ENCODE data around the gene POLE. TPM values are rescaled to one million over a fixed set of nuclear protein-coding genes. Genes with fewer than 3 reads are reported as not detected.

Gene POLE
- total RNA-seq, 1 donor from 2014 or later: 44.7 TPM

DNA sequence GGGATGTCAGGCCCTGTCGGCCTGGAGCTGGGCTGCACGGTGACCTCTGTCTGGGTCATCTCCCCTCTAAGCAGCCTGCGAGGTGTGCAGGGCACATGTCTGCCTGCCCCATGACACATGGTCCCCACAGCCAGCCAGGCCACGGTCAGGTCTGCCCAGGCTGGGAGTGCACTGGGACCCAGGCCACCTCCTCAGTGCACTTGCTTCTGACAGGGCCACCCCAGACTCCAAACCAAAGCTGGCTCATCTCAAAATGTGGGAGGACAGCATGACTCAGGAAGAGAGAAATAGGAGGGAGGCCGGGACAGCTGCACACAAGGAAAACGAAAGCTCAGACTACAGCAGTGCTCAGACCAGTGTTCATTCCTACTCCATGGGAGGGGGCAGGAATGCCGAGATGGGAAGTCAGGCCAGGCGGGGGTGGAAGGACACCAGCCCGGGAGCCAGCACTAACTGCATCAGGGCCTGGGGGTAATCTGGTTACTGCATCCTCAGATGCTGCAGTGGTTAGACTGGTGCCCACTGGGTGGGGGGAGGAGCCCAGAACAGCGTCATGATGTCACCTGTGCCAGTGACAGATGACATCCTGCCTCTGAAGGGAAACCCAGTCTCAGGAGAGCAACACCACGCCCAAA lies 64.6 kb downstream of the POLE start:
- DNase-seq (ENCODE audit: low spot score): no peak
- TF ChIP-seq, protein P1, sequence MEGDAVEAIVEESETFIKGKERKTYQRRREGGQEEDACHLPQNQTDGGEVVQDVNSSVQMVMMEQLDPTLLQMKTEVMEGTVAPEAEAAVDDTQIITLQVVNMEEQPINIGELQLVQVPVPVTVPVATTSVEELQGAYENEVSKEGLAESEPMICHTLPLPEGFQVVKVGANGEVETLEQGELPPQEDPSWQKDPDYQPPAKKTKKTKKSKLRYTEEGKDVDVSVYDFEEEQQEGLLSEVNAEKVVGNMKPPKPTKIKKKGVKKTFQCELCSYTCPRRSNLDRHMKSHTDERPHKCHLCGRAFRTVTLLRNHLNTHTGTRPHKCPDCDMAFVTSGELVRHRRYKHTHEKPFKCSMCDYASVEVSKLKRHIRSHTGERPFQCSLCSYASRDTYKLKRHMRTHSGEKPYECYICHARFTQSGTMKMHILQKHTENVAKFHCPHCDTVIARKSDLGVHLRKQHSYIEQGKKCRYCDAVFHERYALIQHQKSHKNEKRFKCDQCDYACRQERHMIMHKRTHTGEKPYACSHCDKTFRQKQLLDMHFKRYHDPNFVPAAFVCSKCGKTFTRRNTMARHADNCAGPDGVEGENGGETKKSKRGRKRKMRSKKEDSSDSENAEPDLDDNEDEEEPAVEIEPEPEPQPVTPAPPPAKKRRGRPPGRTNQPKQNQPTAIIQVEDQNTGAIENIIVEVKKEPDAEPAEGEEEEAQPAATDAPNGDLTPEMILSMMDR (IDR thresholded peaks at IDR 0.05): no peak
- Mint-ChIP-seq H3K27me3 (ENCODE audit: low read depth) (peaks cover 9% of the 10 kb centered on the region), H3K27ac (ENCODE audit: unreplicated experiment) (peak overlapping the region; percentile 50), H3K4me1 (ENCODE audit: low read depth) (peaks cover 21% of the 10 kb centered on the region), H3K36me3 (ENCODE audit: low read depth) (peaks cover 7% of the 10 kb centered on the region), H3K9me3 (ENCODE audit: low read depth) (no peaks in the 10 kb centered on the region), H3K4me3 (ENCODE audit: unreplicated experiment) (no peak overlapping the region)

DNA sequence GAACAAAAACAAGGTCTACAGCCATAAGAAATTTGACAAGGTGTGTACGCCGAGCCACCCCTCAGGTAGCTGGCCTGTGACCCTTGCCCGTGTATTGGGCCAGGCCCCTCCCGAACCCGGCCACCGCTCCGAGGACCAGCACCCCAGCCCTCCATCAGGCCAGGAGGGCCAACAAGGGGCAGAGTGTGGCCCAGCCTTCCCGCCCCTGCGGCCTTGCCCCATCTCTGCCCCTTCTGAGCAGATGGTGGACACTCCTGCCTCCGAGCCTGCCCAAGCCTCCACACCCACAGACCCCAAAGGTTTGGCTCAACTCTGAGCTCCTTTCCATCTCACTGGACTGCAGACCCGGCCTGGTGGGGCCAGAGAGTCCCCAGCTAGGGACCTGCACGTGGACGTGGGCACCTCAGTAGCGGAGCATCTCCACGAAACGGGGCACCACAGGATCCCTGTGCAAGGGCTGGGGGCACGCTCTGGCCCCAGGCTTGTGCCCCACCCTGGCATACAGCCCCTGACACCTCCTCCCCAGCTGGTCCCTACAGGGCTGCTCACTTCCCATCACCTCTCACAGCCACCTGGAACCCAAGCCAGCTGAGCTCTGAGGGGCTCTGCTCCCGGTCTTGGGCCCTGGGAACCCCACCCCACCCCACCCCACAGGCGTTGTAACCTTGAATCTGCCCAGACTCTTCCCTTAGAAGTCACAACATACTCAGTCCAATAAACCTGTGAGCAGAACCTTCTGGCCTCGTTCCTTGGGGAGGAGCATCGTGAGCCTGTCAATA lies 65.3 kb downstream of the POLE start:
- no peak overlapping the region for H3K4me3 Mint-ChIP-seq (ENCODE audit: unreplicated experiment)
- no peak for DNase-seq (ENCODE audit: low spot score)
- TF ChIP-seq, protein P1 (IDR thresholded peaks at IDR 0.05): no peak

DNA sequence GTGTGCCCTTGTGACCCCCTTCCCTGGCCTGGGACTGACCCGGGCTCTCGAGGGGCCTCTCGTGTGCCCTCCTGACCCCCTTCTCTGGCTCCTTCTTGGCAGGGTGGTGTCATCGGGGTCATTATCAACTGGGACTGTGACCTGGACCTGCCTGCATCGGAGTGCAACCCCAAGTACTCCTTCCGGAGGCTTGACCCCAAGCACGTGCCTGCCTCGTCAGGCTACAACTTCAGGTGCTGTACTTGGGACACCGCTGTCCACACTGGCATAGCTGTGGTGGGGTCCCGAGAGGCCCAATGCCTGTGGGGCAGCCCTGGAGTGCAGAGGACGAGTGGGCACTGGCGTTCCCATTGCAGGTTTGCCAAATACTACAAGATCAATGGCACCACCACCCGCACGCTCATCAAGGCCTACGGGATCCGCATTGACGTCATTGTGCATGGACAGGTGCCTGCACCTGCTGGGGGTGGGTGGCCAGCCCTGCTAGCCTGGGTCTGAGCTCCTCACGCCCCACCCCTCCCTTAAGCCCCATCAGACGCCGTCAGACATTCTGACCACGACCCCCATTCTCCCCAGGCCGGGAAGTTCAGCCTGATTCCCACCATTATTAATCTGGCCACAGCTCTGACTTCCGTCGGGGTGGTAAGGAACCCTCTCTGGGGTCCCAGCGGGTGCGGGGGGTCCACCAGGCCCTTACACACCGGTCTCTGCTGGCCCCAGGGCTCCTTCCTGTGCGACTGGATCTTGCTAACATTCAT lies 66.1 kb downstream of the POLE start:
- Mint-ChIP-seq H3K4me1 (ENCODE audit: low read depth) (peaks cover 21% of the 10 kb centered on the region), H3K27ac (ENCODE audit: unreplicated experiment) (no peak overlapping the region), H3K9me3 (ENCODE audit: low read depth) (no peaks in the 10 kb centered on the region), H3K27me3 (ENCODE audit: low read depth) (peaks cover 15% of the 10 kb centered on the region), H3K36me3 (ENCODE audit: low read depth) (peaks cover 7% of the 10 kb centered on the region), H3K4me3 (ENCODE audit: unreplicated experiment) (no peak overlapping the region)
- TF ChIP-seq, protein P1 (IDR thresholded peaks at IDR 0.05): no peak
- no peak for DNase-seq (ENCODE audit: low spot score)

More for the DNA sequence above, 65.3 kb downstream of the POLE start:
- peaks cover 21% of the 10 kb centered on the region for H3K4me1 Mint-ChIP-seq (ENCODE audit: low read depth)
- peaks cover 7% of the 10 kb centered on the region for H3K36me3 Mint-ChIP-seq (ENCODE audit: low read depth)
- peaks cover 12% of the 10 kb centered on the region for H3K27me3 Mint-ChIP-seq (ENCODE audit: low read depth)
- peak overlapping the region; percentile 50 for H3K27ac Mint-ChIP-seq (ENCODE audit: unreplicated experiment)
- no peaks in the 10 kb centered on the region for H3K9me3 Mint-ChIP-seq (ENCODE audit: low read depth)

DNA sequence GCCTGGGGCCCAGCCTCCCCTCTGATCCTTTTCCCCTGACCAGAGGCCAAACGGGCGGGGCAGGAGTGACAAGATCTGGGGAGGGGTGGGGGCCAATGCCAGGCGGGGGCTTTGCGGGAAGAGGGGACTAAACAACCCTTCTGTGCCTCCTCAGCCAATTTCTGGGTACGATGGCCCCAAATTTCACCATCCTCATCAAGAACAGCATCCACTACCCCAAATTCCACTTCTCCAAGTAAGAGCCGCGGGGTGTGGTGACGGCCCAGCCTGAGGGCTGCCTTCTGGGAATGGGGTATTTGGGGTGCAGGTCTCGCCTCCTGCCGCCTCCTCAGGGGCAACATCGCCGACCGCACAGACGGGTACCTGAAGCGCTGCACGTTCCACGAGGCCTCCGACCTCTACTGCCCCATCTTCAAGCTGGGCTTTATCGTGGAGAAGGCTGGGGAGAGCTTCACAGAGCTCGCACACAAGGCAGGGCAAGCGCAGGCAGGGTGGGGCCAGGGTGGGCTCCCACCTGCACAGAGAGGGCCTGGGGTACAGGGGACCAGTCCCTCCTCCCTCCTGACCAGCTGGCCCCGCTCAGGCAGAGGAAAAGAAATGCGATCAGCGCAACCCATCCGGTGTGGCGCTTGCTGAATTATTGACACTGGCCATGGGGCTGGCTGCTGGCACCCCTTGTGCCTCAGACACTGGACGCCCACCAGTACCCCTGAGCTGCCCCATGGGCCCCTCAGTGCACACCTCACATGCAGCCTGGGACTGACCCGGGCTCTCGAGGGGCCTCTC lies 66.8 kb downstream of the POLE start:
- no peak overlapping the region for H3K27ac Mint-ChIP-seq (ENCODE audit: unreplicated experiment)
- peaks cover 21% of the 10 kb centered on the region for H3K4me1 Mint-ChIP-seq (ENCODE audit: low read depth)
- TF ChIP-seq, protein P1 (IDR thresholded peaks at IDR 0.05): no peak
- DNase-seq (ENCODE audit: low spot score): no peak
- H3K4me3 Mint-ChIP-seq (ENCODE audit: unreplicated experiment): no peak overlapping the region
- no peaks in the 10 kb centered on the region for H3K9me3 Mint-ChIP-seq (ENCODE audit: low read depth)
- peaks cover 20% of the 10 kb centered on the region for H3K27me3 Mint-ChIP-seq (ENCODE audit: low read depth)
- peaks cover 5% of the 10 kb centered on the region for H3K36me3 Mint-ChIP-seq (ENCODE audit: low read depth)

Measured in chondrocyte (in vitro differentiated cells).